ENCODE data around the gene VAC14. TPM values are rescaled to one million over a fixed set of nuclear protein-coding genes. Genes with fewer than 3 reads are reported as not detected.

The VAC14 gene
- total and polyA plus RNA-seq, 2 of the 8 experiments (the other 6 are each of a cell fraction or from before 2014, with no cell fraction given), result 56.0 to 108 TPM

GRCh38 chr16:70756071-70756470 is 44.9 kb downstream of the VAC14 start:
- peaks cover 0 to 6% (median 2%) of the 10 kb centered on the region in 4 experiments; a peak in 2 of 7 replicates for H3K4me1 ChIP-seq (replicated peaks in 1 of 4; ENCODE audit: control insufficient read depth in 3 of 4, insufficient read depth in 4 of 4, low read length in 3 of 4)
- 91% methylated on average over 8 of the region's 8 CpGs; no CpG with 5 or more reads in 1 of the 2 experiments for WGBS, 2 experiments (ENCODE audit: extremely low coverage in 1 of 2, insufficient coverage in 1 of 2, insufficient read length in 1 of 2, insufficient replicate concordance in 2 of 2, low coverage in 1 of 2, low lambda C conversion rate in 2 of 2, missing lambda C conversion rate in 1 of 2)
- no peaks in the 10 kb centered on the region for H3K79me2 ChIP-seq (ENCODE audit: control insufficient read depth in 1 of 2, insufficient read depth in 2 of 2, low read length in 2 of 2)
- H2AK5ac ChIP-seq (ENCODE audit: low read depth, low read length), result no peak overlapping the region
- no peak overlapping the region for H3K9ac ChIP-seq (replicated peaks in 1 of 4; ENCODE audit: extremely low read depth in 1 of 4, low read depth in 3 of 4, low read length in 3 of 4)
- H4K8ac ChIP-seq (ENCODE audit: extremely low read depth, insufficient read depth, low read length), result no peak overlapping the region
- peaks cover 0 to 6% (median 4%) of the 10 kb centered on the region in 4 experiments; a peak in 3 of 8 replicates for H3K36me3 ChIP-seq (ENCODE audit: control insufficient read depth in 2 of 4, insufficient read depth in 4 of 4, low read length in 3 of 4)
- H2BK20ac ChIP-seq (ENCODE audit: low read length), result no peak overlapping the region
- H3K4me2 ChIP-seq (ENCODE audit: insufficient read depth in 1 of 2, low read depth in 2 of 2, low read length in 2 of 2), result no peak overlapping the region
- H2BK12ac ChIP-seq (ENCODE audit: low read depth, low read length), result no peak overlapping the region
- no peak overlapping the region for H4K91ac ChIP-seq (replicated peaks; ENCODE audit: insufficient read length, low read length)
- H3K18ac ChIP-seq (ENCODE audit: extremely low read depth, low read length), result no peak overlapping the region
- no peak for FAIRE-seq
- no peak overlapping the region for H2BK5ac ChIP-seq (ENCODE audit: low read depth, low read length)
- no peaks in the 10 kb centered on the region for H3K27me3 ChIP-seq (replicated peaks in 1 of 4; ENCODE audit: control insufficient read depth in 3 of 4, extremely low read depth in 1 of 4, insufficient read depth in 3 of 4, low read length in 3 of 4)
- no peak overlapping the region for H3K27ac ChIP-seq (ENCODE audit: low read depth, low read length)
- no peak overlapping the region for H3K14ac ChIP-seq (ENCODE audit: insufficient read length)
- no peak overlapping the region for H3K23ac ChIP-seq (ENCODE audit: insufficient read length)
- no peak for DNase-seq (ENCODE audit: low read depth in 1 of 2, low spot score in 2 of 2)
- no peak overlapping the region for H2BK15ac ChIP-seq (ENCODE audit: low read length)
- H3K9me3 ChIP-seq (ENCODE audit: insufficient read depth in 2 of 2, low read depth in 1 of 2, low read length in 1 of 2), result no peaks in the 10 kb centered on the region
- no peak overlapping the region for H3K4me3 ChIP-seq (ENCODE audit: extremely low read depth in 1 of 4, insufficient read depth in 2 of 4, low read depth in 3 of 4, low read length in 4 of 4)
- H4K5ac ChIP-seq (ENCODE audit: insufficient read length, low read depth, low read length), result no peak overlapping the region
- no peak overlapping the region for H3K4ac ChIP-seq (replicated peaks; ENCODE audit: insufficient read length, low read depth, low read length)
- no peak overlapping the region for H2AFZ ChIP-seq (ENCODE audit: low read length)
- no peak overlapping the region for H2BK120ac ChIP-seq (replicated peaks; ENCODE audit: low read depth, low read length)
- H3K79me1 ChIP-seq (ENCODE audit: low read depth, low read length), result 0 out of 2 replicates have a peak, but pooled peaks cover 2% of the 10 kb centered on the region
- no peaks in the 10 kb centered on the region for H3K23me2 ChIP-seq (ENCODE audit: low read depth, low read length)
- peaks cover 0 to 9% of the 10 kb centered on the region in 2 experiments for H4K20me1 ChIP-seq (replicated peaks in 1 of 2; ENCODE audit: control insufficient read depth in 1 of 2, insufficient read depth in 2 of 2, low read length in 2 of 2)
- ChIA-PET CTCF (ENCODE audit: partially characterized antibody) (interaction anchor here (0.9 to 2.1 kb wide), 2 partner anchors 15 to 76 kb away, joined by 5 to 9 read pairs; no protein-coding TSS in a partner anchor), POLR2A (ENCODE audit: partially characterized antibody) (no interaction called here)
- H3K56ac ChIP-seq (replicated peaks; ENCODE audit: insufficient read length, low read depth, low read length), result no peak overlapping the region
- no peak for TF ChIP-seq GABPA (IDR thresholded peaks at IDR 0.05; ENCODE audit: borderline replicate concordance, insufficient read depth, low read length)
- no peak for TF ChIP-seq CEBPB (IDR thresholded peaks at IDR 0.05; ENCODE audit: low read depth, low read length)
- no peak for TF ChIP-seq ASH2L (IDR thresholded peaks at IDR 0.05; ENCODE audit: low read length)
- no peak for TF ChIP-seq ATF2 (IDR thresholded peaks at IDR 0.05; ENCODE audit: low read length)
